Measurements from ENCODE around the gene DSCAM.

Gene DSCAM

DNA sequence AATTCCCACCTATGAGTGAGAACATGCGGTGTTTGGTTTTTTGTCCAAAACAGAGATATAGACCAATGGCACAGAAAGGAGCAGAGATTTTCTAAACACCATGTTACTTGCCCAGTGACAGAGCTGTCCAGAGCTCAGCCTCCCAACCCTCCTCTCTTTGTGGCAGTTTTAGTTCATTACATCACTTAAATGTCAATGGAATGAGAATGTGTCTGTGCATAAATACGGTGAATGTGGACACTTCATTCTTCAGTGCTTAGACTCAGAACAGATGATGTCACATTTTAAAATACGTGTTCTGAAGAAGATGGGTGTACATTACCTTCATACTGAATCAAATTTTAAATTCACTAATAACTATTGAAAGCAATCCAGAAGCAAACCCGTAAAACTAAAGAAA is 374.9 kb downstream of the DSCAM start:
- ChIA-PET POLR2A (no interaction called here), CTCF (no interaction called here)
- WGBS (ENCODE audit: insufficient coverage), result 100% methylated on average over 1 of the region's 4 CpGs

DNA sequence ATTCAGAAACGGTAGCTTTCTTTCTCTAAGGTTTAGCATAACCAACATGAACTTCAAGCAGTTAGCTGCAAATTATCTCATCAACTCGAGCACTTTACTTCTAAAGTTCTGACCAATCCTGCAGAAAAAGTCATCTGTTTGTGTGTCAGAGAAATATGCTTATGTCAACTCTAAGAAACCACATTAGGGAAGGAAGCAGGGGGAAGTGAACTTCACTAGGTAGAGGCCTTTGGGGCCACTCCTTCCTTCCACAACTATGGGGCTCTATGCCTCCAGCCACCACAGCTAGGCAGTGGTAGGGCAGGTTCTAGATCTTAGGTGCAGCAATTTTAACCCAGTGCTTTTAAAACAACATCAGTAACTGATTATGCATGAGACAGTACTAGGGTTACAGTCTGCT is 375.9 kb downstream of the DSCAM start:
- H3K9me3 ChIP-seq (ENCODE audit: control extremely low read depth in 1 of 5, control insufficient read depth in 4 of 5, insufficient read depth in 2 of 5, low read depth in 1 of 5, low read length in 4 of 5), result no peaks in the 10 kb centered on the region
- no peaks in the 10 kb centered on the region for H3K27me3 ChIP-seq (replicated peaks in 2 of 5; ENCODE audit: control insufficient read depth in 4 of 5, insufficient read depth in 5 of 5, low read length in 4 of 5)
- H3K36me3 ChIP-seq (ENCODE audit: control insufficient read depth in 4 of 4, insufficient read depth in 4 of 4, low read length in 3 of 4), result no peaks in the 10 kb centered on the region
- CTCF ChIA-PET, result no interaction called here
- POLR2A ChIA-PET, result no interaction called here
- no CpG with 5 or more reads among the region's 2 CpGs for WGBS (ENCODE audit: insufficient coverage)
- H3K4me1 ChIP-seq (ENCODE audit: control extremely low read depth in 1 of 4, control insufficient read depth in 4 of 4, insufficient read depth in 4 of 4, low read length in 3 of 4), result peaks cover 4 to 13% (median 7%) of the 10 kb centered on the region in 4 experiments
- no peak overlapping the region for H3K4me3 ChIP-seq (ENCODE audit: control insufficient read depth in 1 of 7, extremely low read depth in 1 of 7, insufficient read depth in 4 of 7, low read depth in 2 of 7, low read length in 6 of 7)
- H3K27ac ChIP-seq (ENCODE audit: insufficient read depth in 1 of 2, low read depth in 1 of 2, low read length in 2 of 2, poor library complexity in 1 of 2, severe bottlenecking in 2 of 2), result no peak overlapping the region
- peak; percentile 2 to 55 (median 47) for DNase-seq

More for the DNA sequence above, 374.9 kb downstream of the DSCAM start:
- Histone ChIP-seq H3K27me3 (replicated peaks in 2 of 5; ENCODE audit: control insufficient read depth in 4 of 5, insufficient read depth in 5 of 5, low read length in 4 of 5) (no peaks in the 10 kb centered on the region), H3K9me3 (ENCODE audit: control extremely low read depth in 1 of 5, control insufficient read depth in 4 of 5, insufficient read depth in 2 of 5, low read depth in 1 of 5, low read length in 4 of 5) (no peaks in the 10 kb centered on the region), H3K27ac (ENCODE audit: insufficient read depth in 1 of 2, low read depth in 1 of 2, low read length in 2 of 2, poor library complexity in 1 of 2, severe bottlenecking in 2 of 2) (no peak overlapping the region), H3K36me3 (ENCODE audit: control insufficient read depth in 4 of 4, insufficient read depth in 4 of 4, low read length in 3 of 4) (no peaks in the 10 kb centered on the region), H3K4me3 (ENCODE audit: control insufficient read depth in 1 of 7, extremely low read depth in 1 of 7, insufficient read depth in 4 of 7, low read depth in 2 of 7, low read length in 6 of 7) (no peak overlapping the region), H3K4me1 (ENCODE audit: control extremely low read depth in 1 of 4, control insufficient read depth in 4 of 4, insufficient read depth in 4 of 4, low read length in 3 of 4) (peaks cover 4 to 13% (median 7%) of the 10 kb centered on the region in 4 experiments)
- no peak for DNase-seq

DNA sequence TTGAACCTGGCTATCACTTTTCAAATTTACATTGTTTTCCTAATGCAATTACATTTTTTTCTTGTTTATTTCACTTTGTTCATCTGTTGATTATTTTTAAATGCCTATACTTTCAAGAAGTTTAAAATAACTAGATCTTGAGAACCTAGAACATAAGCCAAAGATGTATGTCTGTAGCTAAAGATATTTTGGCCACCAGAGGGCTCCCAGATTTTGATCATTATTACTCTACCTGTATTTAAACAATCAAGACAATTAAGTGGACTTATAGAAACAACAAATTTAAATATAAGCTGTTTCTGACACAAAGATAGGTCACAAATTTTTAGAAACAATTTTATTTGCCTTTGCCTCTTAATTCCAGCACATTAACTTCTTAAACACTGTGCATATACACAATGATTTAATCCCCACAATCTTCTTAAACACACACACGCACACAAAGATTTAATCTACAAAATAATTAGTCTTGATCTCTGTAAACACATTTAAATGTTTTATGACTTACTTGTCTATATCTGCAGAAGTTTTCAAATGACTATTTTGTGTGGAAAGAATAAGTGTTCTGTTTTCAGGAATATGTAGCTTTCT is 380.0 kb downstream of the DSCAM start:
- no peak overlapping the region for H3K4me3 ChIP-seq (ENCODE audit: control insufficient read depth in 1 of 7, extremely low read depth in 1 of 7, insufficient read depth in 4 of 7, low read depth in 2 of 7, low read length in 6 of 7)
- ChIA-PET CTCF (interaction anchor here (1.0 to 1.9 kb wide), 6 partner anchors 11 to 667 kb away, joined by 3 to 8 read pairs (median 4); no protein-coding TSS in a partner anchor), POLR2A (no interaction called here)

DNA sequence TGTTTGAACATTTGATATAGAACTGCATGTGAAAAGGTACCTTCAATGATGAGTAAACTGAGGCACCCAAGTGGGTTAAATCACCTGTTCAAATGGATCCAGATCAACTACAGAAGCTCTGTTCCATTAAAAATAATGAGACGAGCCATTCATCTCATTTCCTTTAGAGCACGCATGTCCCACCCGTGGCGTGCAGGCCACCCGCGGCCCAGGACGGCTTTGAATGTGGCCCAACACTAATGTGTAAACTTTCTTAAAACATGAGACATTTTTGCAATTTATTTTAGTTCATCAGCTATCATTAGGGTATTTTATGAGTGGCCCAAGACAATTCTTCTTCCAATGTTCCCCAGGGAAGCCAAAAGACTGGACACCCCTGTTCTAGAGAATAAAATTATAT is 381.6 kb downstream of the DSCAM start:
- Histone ChIP-seq H3K9me3 (ENCODE audit: control extremely low read depth in 1 of 5, control insufficient read depth in 4 of 5, insufficient read depth in 2 of 5, low read depth in 1 of 5, low read length in 4 of 5) (no peaks in the 10 kb centered on the region), H3K27me3 (replicated peaks in 2 of 5; ENCODE audit: control insufficient read depth in 4 of 5, insufficient read depth in 5 of 5, low read length in 4 of 5) (peaks cover 0 to 13% (median 2%) of the 10 kb centered on the region in 5 experiments), H3K36me3 (ENCODE audit: control insufficient read depth in 4 of 4, insufficient read depth in 4 of 4, low read length in 3 of 4) (no peaks in the 10 kb centered on the region), H3K4me1 (ENCODE audit: control extremely low read depth in 1 of 4, control insufficient read depth in 4 of 4, insufficient read depth in 4 of 4, low read length in 3 of 4) (peaks cover 0 to 1% (median 0%) of the 10 kb centered on the region in 4 experiments), H3K4me3 (ENCODE audit: control insufficient read depth in 1 of 7, extremely low read depth in 1 of 7, insufficient read depth in 4 of 7, low read depth in 2 of 7, low read length in 6 of 7) (no peak overlapping the region), H3K27ac (ENCODE audit: insufficient read depth in 1 of 2, low read depth in 1 of 2, low read length in 2 of 2, poor library complexity in 1 of 2, severe bottlenecking in 2 of 2) (no peak overlapping the region)
- CTCF ChIA-PET, result no interaction called here
- POLR2A ChIA-PET, result no interaction called here
- DNase-seq, result no peak
- WGBS (ENCODE audit: insufficient coverage), result 86% methylated on average over 1 of the region's 7 CpGs

More for the DNA sequence above, 380.0 kb downstream of the DSCAM start:
- peaks cover 0 to 8% (median 2%) of the 10 kb centered on the region in 5 experiments for H3K27me3 ChIP-seq (replicated peaks in 2 of 5; ENCODE audit: control insufficient read depth in 4 of 5, insufficient read depth in 5 of 5, low read length in 4 of 5)
- H3K36me3 ChIP-seq (ENCODE audit: control insufficient read depth in 4 of 4, insufficient read depth in 4 of 4, low read length in 3 of 4), result no peaks in the 10 kb centered on the region
- no peaks in the 10 kb centered on the region for H3K9me3 ChIP-seq (ENCODE audit: control extremely low read depth in 1 of 5, control insufficient read depth in 4 of 5, insufficient read depth in 2 of 5, low read depth in 1 of 5, low read length in 4 of 5)
- no peak overlapping the region for H3K27ac ChIP-seq (ENCODE audit: insufficient read depth in 1 of 2, low read depth in 1 of 2, low read length in 2 of 2, poor library complexity in 1 of 2, severe bottlenecking in 2 of 2)
- DNase-seq, result peak; percentile 38 to 50 (median 43)
- peaks cover 4 to 13% (median 7%) of the 10 kb centered on the region in 4 experiments for H3K4me1 ChIP-seq (ENCODE audit: control extremely low read depth in 1 of 4, control insufficient read depth in 4 of 4, insufficient read depth in 4 of 4, low read length in 3 of 4)
- no CpG with 5 or more reads among the region's 1 CpG for WGBS (ENCODE audit: insufficient coverage)

DNA sequence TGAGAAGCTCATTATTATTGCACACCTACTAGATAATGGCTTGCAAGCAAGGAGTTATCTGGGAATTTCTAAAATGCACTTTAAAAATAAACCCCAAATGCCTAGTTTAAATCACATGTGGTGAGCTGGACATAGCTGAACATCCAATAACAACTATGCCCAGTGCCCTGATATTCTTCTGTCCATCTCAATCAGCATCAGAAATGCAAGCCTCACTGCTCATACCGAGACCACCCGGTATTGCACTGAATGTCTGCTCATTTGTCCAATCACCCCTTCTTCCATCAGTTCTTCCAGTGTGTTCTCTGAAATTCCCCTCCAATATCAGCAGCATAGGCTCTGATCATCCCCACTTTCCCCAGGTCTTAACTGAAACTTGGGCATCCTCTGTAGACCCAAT is 383.8 kb downstream of the DSCAM start:
- peaks cover 0 to 13% (median 2%) of the 10 kb centered on the region in 5 experiments for H3K27me3 ChIP-seq (replicated peaks in 2 of 5; ENCODE audit: control insufficient read depth in 4 of 5, insufficient read depth in 5 of 5, low read length in 4 of 5)
- 100% methylated on average over 2 of the region's 2 CpGs for WGBS (ENCODE audit: insufficient coverage)
- CTCF ChIA-PET, result no interaction called here

DNA sequence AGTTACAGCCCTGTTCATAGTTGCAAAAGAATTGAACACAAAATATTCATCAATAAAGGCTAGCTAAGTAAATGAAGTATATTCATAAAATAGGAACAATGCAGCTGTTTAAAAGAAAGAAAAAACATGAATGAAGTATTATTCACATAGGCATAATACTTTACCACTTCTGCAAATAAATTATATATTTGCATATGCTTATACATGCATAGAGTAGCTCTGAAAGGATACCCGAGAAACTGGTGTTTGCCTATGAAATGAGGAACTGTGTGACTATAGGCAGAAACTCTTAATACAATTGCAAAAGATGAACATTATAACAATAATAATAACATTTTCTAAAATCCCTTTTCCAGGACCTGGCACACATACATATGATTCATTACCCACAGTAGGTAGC is 385.9 kb downstream of the DSCAM start:
- DNase-seq, result no peak
- Histone ChIP-seq H3K36me3 (ENCODE audit: control insufficient read depth in 4 of 4, insufficient read depth in 4 of 4, low read length in 3 of 4) (no peaks in the 10 kb centered on the region), H3K27me3 (replicated peaks in 2 of 5; ENCODE audit: control insufficient read depth in 4 of 5, insufficient read depth in 5 of 5, low read length in 4 of 5) (peaks cover 0 to 13% (median 5%) of the 10 kb centered on the region in 5 experiments), H3K4me1 (ENCODE audit: control extremely low read depth in 1 of 4, control insufficient read depth in 4 of 4, insufficient read depth in 4 of 4, low read length in 3 of 4) (no peaks in the 10 kb centered on the region), H3K4me3 (ENCODE audit: control insufficient read depth in 1 of 7, extremely low read depth in 1 of 7, insufficient read depth in 4 of 7, low read depth in 2 of 7, low read length in 6 of 7) (no peak overlapping the region), H3K27ac (ENCODE audit: insufficient read depth in 1 of 2, low read depth in 1 of 2, low read length in 2 of 2, poor library complexity in 1 of 2, severe bottlenecking in 2 of 2) (no peak overlapping the region), H3K9me3 (ENCODE audit: control extremely low read depth in 1 of 5, control insufficient read depth in 4 of 5, insufficient read depth in 2 of 5, low read depth in 1 of 5, low read length in 4 of 5) (no peaks in the 10 kb centered on the region)
- ChIA-PET POLR2A (no interaction called here), CTCF (no interaction called here)
- no CpG with 5 or more reads among the region's 1 CpG for WGBS (ENCODE audit: insufficient coverage)

More for the DNA sequence above, 383.8 kb downstream of the DSCAM start:
- Histone ChIP-seq H3K27ac (ENCODE audit: insufficient read depth in 1 of 2, low read depth in 1 of 2, low read length in 2 of 2, poor library complexity in 1 of 2, severe bottlenecking in 2 of 2) (no peak overlapping the region), H3K4me1 (ENCODE audit: control extremely low read depth in 1 of 4, control insufficient read depth in 4 of 4, insufficient read depth in 4 of 4, low read length in 3 of 4) (no peaks in the 10 kb centered on the region), H3K9me3 (ENCODE audit: control extremely low read depth in 1 of 5, control insufficient read depth in 4 of 5, insufficient read depth in 2 of 5, low read depth in 1 of 5, low read length in 4 of 5) (no peaks in the 10 kb centered on the region), H3K4me3 (ENCODE audit: control insufficient read depth in 1 of 7, extremely low read depth in 1 of 7, insufficient read depth in 4 of 7, low read depth in 2 of 7, low read length in 6 of 7) (no peak overlapping the region), H3K36me3 (ENCODE audit: control insufficient read depth in 4 of 4, insufficient read depth in 4 of 4, low read length in 3 of 4) (no peaks in the 10 kb centered on the region)
- no peak for DNase-seq
- POLR2A ChIA-PET, result no interaction called here

DNA sequence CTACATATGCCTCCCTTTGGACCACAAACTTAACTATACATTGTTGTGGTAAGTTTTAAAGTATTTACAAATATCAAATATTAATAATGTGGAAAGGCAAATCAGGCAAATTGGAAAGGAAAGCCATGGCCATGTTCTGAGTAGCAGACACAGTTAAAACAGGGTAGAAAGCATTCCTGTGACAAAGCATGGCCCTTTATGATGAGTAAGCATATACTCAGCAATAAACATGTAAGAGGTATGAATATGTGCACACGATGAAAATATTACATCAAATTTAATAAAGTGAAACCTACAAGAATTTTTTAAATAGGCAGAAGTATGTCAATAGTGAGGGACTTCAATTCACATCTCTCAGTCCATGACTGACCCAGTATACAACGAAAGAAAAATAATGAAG is 389.2 kb downstream of the DSCAM start:
- Histone ChIP-seq H3K36me3 (ENCODE audit: control insufficient read depth in 4 of 4, insufficient read depth in 4 of 4, low read length in 3 of 4) (no peaks in the 10 kb centered on the region), H3K4me1 (ENCODE audit: control extremely low read depth in 1 of 4, control insufficient read depth in 4 of 4, insufficient read depth in 4 of 4, low read length in 3 of 4) (no peaks in the 10 kb centered on the region), H3K27ac (ENCODE audit: insufficient read depth in 1 of 2, low read depth in 1 of 2, low read length in 2 of 2, poor library complexity in 1 of 2, severe bottlenecking in 2 of 2) (no peak overlapping the region), H3K4me3 (ENCODE audit: control insufficient read depth in 1 of 7, extremely low read depth in 1 of 7, insufficient read depth in 4 of 7, low read depth in 2 of 7, low read length in 6 of 7) (no peak overlapping the region), H3K9me3 (ENCODE audit: control extremely low read depth in 1 of 5, control insufficient read depth in 4 of 5, insufficient read depth in 2 of 5, low read depth in 1 of 5, low read length in 4 of 5) (no peaks in the 10 kb centered on the region), H3K27me3 (replicated peaks in 2 of 5; ENCODE audit: control insufficient read depth in 4 of 5, insufficient read depth in 5 of 5, low read length in 4 of 5) (peaks cover 0 to 9% (median 4%) of the 10 kb centered on the region in 5 experiments)
- POLR2A ChIA-PET, result no interaction called here
- DNase-seq, result no peak
- WGBS (ENCODE audit: insufficient coverage), result no CpG with 5 or more reads among the region's 2 CpGs
- CTCF ChIA-PET, result no interaction called here

Measured in common myeloid progenitor, CD34-positive (primary cell).